OCI-LY1 (cell line): ENCODE measurements around the gene TBX4.

ENCODE experiments used
- H2AFZ ChIP-seq: fragments of 200-600 bp; sonication (generic), shearing (Covaris generic); 2 replicates; pipeline ENCODE4 v1.6.0; 2014; ENCODE audit warnings: antibody characterized with exemption, mild to moderate bottlenecking, low read length
- H3F3A ChIP-seq: fragments of 200-600 bp; sonication (generic), shearing (Covaris generic); 2 replicates; pipeline ENCODE4 v1.6.0; 2014; ENCODE audit warnings: mild to moderate bottlenecking, antibody characterized with exemption, low read length, moderate library complexity; ENCODE audit not compliant: insufficient read depth
- H3K27ac ChIP-seq: fragments of 200-600 bp; sonication (generic); 2 replicates; pipeline ENCODE4 v1.5.1; 2014; ENCODE audit warnings: low read length, mixed run types, mild to moderate bottlenecking, low read depth; ENCODE audit not compliant: poor library complexity, severe bottlenecking
- H3K27me3 ChIP-seq: fragments of 200-600 bp; sonication (generic); 2 replicates; pipeline ENCODE4 v1.6.0; 2014; ENCODE audit warnings: antibody characterized with exemption, mild to moderate bottlenecking, low read length, moderate library complexity; ENCODE audit not compliant: insufficient read depth
- H3K36me3 ChIP-seq: fragments of 200-600 bp; sonication (generic); 2 replicates; pipeline ENCODE4 v1.6.1; 2014; ENCODE audit warnings: mild to moderate bottlenecking, antibody characterized with exemption, low read length, moderate library complexity, mixed read lengths; ENCODE audit not compliant: insufficient read depth
- H3K4me1 ChIP-seq: fragments of 200-600 bp; sonication (generic); 2 replicates; pipeline ENCODE4 v1.5.1; 2014; ENCODE audit warnings: mild to moderate bottlenecking, low read length, moderate library complexity; ENCODE audit not compliant: insufficient read depth, severe bottlenecking
- H3K4me2 ChIP-seq: fragments of 200-600 bp; sonication (generic), shearing (Covaris generic); 2 replicates; pipeline ENCODE4 v1.6.1; 2014; ENCODE audit warnings: low read length
- H3K4me3 ChIP-seq: fragments of 200-600 bp; sonication (generic); 2 replicates; pipeline ENCODE4 v1.5.1; 2014; ENCODE audit warnings: low read length, low read depth, mild to moderate bottlenecking, mixed read lengths; ENCODE audit not compliant: poor library complexity, severe bottlenecking
- H3K79me2 ChIP-seq: fragments of 200-600 bp; shearing (Covaris generic); 2 replicates; pipeline ENCODE4 v1.6.1; 2016; ENCODE audit warnings: mixed run types, low read length, mixed read lengths; ENCODE audit not compliant: insufficient read depth
- H3K9ac ChIP-seq: fragments of 200-600 bp; sonication (generic), shearing (Covaris generic); 2 replicates; pipeline ENCODE4 v1.6.1; 2014; ENCODE audit warnings: mild to moderate bottlenecking, low read length, mixed read lengths
- H3K9me2 ChIP-seq: fragments of 200-600 bp; sonication (generic), shearing (Covaris generic); 2 replicates; pipeline ENCODE4 v1.6.1; 2014; ENCODE audit warnings: low read depth, mild to moderate bottlenecking, low read length, mixed read lengths
- H3K9me3 ChIP-seq: fragments of 200-600 bp; shearing (Covaris generic); 2 replicates; pipeline ENCODE4 v1.6.1; 2014; ENCODE audit warnings: low read length, mixed read lengths
- H4K20me1 ChIP-seq: fragments of 200-600 bp; sonication (generic), shearing (Covaris generic); 2 replicates; pipeline ENCODE4 v1.6.0; 2016; ENCODE audit warnings: mild to moderate bottlenecking, low read length; ENCODE audit not compliant: insufficient read depth
- EZH2 ChIP-seq: fragments of 200-600 bp; sonication (generic), shearing (Covaris generic); IDR thresholded peaks from 2 replicates; pipeline ENCODE4 v1.8.0; 2017; ENCODE audit warnings: borderline replicate concordance, mixed run types, mild to moderate bottlenecking, antibody characterized with exemption, low read length, moderate library complexity, mixed read lengths
- TF ChIP-seq, protein P1 (sequence below): fragments of 200-600 bp; sonication (generic), shearing (Covaris generic); IDR thresholded peaks from 2 replicates; pipeline ENCODE4 v1.5.1; 2017; ENCODE audit warnings: mild to moderate bottlenecking, antibody characterized with exemption, low read length, moderate library complexity, mixed read lengths

Gene TBX4

DNA sequence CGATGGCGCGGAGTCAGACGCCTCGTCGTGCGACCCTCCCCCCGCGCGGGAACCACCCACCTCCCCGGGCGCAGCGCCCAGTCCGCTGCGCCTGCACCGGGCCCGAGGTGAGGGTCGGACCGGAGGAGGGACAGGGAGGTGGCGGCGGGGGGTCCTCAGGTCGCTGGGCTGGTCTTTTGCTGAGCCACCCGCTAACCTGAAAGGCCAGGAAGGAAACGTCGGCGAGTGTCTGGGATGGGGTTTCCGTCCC is 47.6 kb upstream of the TBX4 start:
- H4K20me1 ChIP-seq: no peaks in the 10 kb centered on the region
- no peaks in the 10 kb centered on the region for H3K9me2 ChIP-seq
- H3K9me3 ChIP-seq: no peaks in the 10 kb centered on the region
- H3K4me2 ChIP-seq: no peak overlapping the region
- no peak overlapping the region for H3K27ac ChIP-seq
- H3K36me3 ChIP-seq: no peaks in the 10 kb centered on the region
- H3F3A ChIP-seq: no peaks in the 10 kb centered on the region
- no peak overlapping the region for H3K9ac ChIP-seq
- H2AFZ ChIP-seq: no peak overlapping the region
- no peak for TF ChIP-seq EZH2
- TF ChIP-seq, protein P1, sequence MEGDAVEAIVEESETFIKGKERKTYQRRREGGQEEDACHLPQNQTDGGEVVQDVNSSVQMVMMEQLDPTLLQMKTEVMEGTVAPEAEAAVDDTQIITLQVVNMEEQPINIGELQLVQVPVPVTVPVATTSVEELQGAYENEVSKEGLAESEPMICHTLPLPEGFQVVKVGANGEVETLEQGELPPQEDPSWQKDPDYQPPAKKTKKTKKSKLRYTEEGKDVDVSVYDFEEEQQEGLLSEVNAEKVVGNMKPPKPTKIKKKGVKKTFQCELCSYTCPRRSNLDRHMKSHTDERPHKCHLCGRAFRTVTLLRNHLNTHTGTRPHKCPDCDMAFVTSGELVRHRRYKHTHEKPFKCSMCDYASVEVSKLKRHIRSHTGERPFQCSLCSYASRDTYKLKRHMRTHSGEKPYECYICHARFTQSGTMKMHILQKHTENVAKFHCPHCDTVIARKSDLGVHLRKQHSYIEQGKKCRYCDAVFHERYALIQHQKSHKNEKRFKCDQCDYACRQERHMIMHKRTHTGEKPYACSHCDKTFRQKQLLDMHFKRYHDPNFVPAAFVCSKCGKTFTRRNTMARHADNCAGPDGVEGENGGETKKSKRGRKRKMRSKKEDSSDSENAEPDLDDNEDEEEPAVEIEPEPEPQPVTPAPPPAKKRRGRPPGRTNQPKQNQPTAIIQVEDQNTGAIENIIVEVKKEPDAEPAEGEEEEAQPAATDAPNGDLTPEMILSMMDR: no peak
- peaks cover 10% of the 10 kb centered on the region; the same call in 1 of the 2 replicates for H3K27me3 ChIP-seq
- peaks cover 15% of the 10 kb centered on the region for H3K4me1 ChIP-seq
- H3K79me2 ChIP-seq: no peaks in the 10 kb centered on the region
- no peak overlapping the region for H3K4me3 ChIP-seq

DNA sequence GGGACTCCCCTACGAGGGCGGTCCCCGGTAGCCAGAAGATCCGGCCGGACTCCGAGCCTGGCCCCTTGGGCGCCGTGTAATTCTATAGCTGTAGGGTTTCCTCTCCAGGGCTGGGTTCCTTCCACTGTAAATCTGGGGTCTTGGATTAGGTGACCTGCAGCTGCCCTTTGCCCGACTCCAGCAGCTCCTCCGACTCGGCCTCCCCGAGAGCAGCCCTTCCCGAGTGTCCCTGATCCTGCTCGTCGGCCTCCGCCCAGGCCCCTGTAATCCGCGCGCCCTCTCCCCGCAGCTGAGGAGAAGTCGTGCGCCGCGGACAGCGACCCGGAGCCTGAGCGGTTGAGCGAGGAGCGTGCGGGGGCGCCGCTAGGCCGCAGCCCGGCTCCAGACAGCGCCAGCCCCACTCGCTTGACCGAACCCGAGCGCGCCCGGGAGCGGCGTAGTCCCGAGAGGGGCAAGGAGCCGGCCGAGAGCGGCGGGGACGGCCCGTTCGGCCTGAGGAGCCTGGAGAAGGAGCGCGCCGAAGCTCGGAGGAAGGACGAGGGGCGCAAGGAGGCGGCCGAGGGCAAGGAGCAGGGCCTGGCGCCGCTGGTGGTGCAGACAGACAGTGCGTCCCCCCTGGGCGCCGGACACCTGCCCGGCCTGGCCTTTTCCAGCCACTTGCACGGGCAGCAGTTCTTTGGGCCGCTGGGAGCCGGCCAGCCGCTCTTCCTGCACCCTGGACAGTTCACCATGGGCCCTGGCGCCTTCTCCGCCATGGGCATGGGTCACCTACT is 47.1 kb upstream of the TBX4 start:
- Histone ChIP-seq H3K36me3 (no peaks in the 10 kb centered on the region), H3K4me1 (peaks cover 18% of the 10 kb centered on the region), H3K79me2 (no peaks in the 10 kb centered on the region), H3K4me3 (no peak overlapping the region), H3K27me3 (peaks cover 10% of the 10 kb centered on the region; the same call in 1 of the 2 replicates), H3K9me2 (no peaks in the 10 kb centered on the region), H3K9ac (no peak overlapping the region), H3K4me2 (no peak overlapping the region), H2AFZ (no peak overlapping the region), H3K9me3 (no peaks in the 10 kb centered on the region), H4K20me1 (no peaks in the 10 kb centered on the region), H3F3A (no peaks in the 10 kb centered on the region), H3K27ac (no peak overlapping the region)
- TF ChIP-seq, protein P1: no peak
- TF ChIP-seq EZH2: no peak

- no peak overlapping the region for H3K4me2 ChIP-seq
- H3K4me3 ChIP-seq: no peak overlapping the region
- no peaks in the 10 kb centered on the region for H3K9me2 ChIP-seq
- H3K79me2 ChIP-seq: no peaks in the 10 kb centered on the region
- TF ChIP-seq, protein P1: no peak
- no peak for TF ChIP-seq EZH2
- H3K27me3 ChIP-seq: peaks cover 10% of the 10 kb centered on the region; the same call in 1 of the 2 replicates
- no peaks in the 10 kb centered on the region for H3K9me3 ChIP-seq
- H4K20me1 ChIP-seq: no peaks in the 10 kb centered on the region
- no peak overlapping the region for H2AFZ ChIP-seq
- no peaks in the 10 kb centered on the region for H3F3A ChIP-seq
- peaks cover 25% of the 10 kb centered on the region for H3K4me1 ChIP-seq
- no peaks in the 10 kb centered on the region for H3K36me3 ChIP-seq
- H3K27ac ChIP-seq: no peak overlapping the region
- no peak overlapping the region for H3K9ac ChIP-seq
Observed at GRCh38 chr17:61405686-61406536, 46.3 kb upstream of the TBX4 start.
